Neural crest cell (in vitro differentiated cells): ENCODE results near the gene MAGOH. TPM values are rescaled to one million over a fixed set of nuclear protein-coding genes. Genes with fewer than 3 reads are reported as not detected.
A peak's percentile ranks its signal among the peaks of the same experiment; 100 is the strongest.
"Not testable (repeated sequence)": the region's sequence is repeated elsewhere in the genome, so short reads cannot be mapped to it uniquely, and the experiment has no call there.

Source experiments
- DNase-seq: peaks from one replicate; pipeline ENCODE4 v3.0.0; 2021; ENCODE audit warnings: low read depth, mixed read lengths, low spot score
- H3K27ac Mint-ChIP-seq: one replicate; pipeline ENCODE4 v1.8.0; 2021; ENCODE audit warnings: mild to moderate bottlenecking, mixed read lengths; ENCODE audit not compliant: unreplicated experiment
- H3K27me3 Mint-ChIP-seq: 2 replicates; pipeline ENCODE4 v1.8.0; 2021; ENCODE audit warnings: low read depth, mild to moderate bottlenecking, mixed read lengths
- H3K36me3 Mint-ChIP-seq: 2 replicates; pipeline ENCODE4 v1.8.0; 2021; ENCODE audit warnings: low read depth, mild to moderate bottlenecking, mixed read lengths
- H3K4me1 Mint-ChIP-seq: 2 replicates; pipeline ENCODE4 v1.8.0; 2021; ENCODE audit warnings: mixed read lengths
- H3K4me3 Mint-ChIP-seq: one replicate; pipeline ENCODE4 v1.8.0; 2021; ENCODE audit warnings: mild to moderate bottlenecking, mixed read lengths
- H3K9me3 Mint-ChIP-seq: 2 replicates; pipeline ENCODE4 v1.8.0; 2021; ENCODE audit warnings: mixed read lengths
- total RNA-seq: library from RNA; stranded (reverse); gene quantifications from 2 replicates; pipeline ENCODE4 v1.2.1, GENCODE V29; 2021
- TF ChIP-seq, protein P1 (sequence below): fragments of 200-600 bp; sonication (generic); conservative IDR thresholded peaks from 2 replicates; pipeline ENCODE4 v1.5.0; 2021; ENCODE audit warnings: antibody characterized with exemption, mild to moderate bottlenecking

Gene MAGOH
- total RNA-seq, 1 donor from 2014 or later: 76.6 TPM

DNA sequence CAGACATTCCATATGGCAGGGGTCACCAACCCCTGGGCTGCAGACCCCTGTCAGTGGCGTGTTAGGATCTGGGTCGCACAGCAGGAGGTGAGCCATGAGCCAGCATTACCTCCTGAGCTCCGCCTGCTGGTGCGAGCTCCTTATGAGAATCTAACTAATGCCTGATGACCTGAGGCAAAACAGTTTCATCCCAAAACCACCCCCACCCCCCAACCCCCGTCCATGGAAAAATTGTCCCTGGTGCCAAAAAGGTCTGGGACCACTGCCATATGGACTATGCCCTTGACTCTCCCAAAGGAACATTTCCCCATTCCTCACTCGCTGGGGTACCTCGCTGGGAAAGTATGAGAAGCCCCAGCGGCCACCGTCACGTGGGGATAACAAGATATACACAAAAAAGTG is 48.1 kb downstream of the MAGOH start:
- no peak for DNase-seq
- Mint-ChIP-seq H3K4me1 (no peaks in the 10 kb centered on the region), H3K36me3 (no peaks in the 10 kb centered on the region), H3K27me3 (peaks cover 16% of the 10 kb centered on the region), H3K4me3 (no peak overlapping the region), H3K27ac (no peak overlapping the region), H3K9me3 (no peaks in the 10 kb centered on the region)
- TF ChIP-seq, protein P1, sequence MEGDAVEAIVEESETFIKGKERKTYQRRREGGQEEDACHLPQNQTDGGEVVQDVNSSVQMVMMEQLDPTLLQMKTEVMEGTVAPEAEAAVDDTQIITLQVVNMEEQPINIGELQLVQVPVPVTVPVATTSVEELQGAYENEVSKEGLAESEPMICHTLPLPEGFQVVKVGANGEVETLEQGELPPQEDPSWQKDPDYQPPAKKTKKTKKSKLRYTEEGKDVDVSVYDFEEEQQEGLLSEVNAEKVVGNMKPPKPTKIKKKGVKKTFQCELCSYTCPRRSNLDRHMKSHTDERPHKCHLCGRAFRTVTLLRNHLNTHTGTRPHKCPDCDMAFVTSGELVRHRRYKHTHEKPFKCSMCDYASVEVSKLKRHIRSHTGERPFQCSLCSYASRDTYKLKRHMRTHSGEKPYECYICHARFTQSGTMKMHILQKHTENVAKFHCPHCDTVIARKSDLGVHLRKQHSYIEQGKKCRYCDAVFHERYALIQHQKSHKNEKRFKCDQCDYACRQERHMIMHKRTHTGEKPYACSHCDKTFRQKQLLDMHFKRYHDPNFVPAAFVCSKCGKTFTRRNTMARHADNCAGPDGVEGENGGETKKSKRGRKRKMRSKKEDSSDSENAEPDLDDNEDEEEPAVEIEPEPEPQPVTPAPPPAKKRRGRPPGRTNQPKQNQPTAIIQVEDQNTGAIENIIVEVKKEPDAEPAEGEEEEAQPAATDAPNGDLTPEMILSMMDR: no peak

DNA sequence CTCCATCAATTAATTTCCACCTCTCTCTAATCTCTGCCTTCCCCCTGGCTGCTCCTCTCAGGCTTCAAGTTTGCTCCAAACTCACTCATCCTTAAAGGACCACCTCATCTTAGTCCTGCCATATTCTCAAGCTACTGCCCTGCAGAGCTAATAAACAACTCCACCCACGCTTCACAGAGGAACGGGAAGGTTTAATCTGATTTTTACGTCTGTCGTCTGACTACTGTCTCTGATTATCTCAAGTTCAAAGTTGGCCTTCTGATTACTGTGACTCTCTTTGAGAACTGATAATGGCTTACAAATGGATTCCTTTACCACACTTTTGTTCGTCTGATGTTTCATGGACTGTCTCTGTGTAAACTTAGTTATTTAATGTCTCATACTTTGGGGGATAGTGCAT is 49.3 kb downstream of the MAGOH start:
- Mint-ChIP-seq H3K27me3 (peaks cover 16% of the 10 kb centered on the region), H3K27ac (no peak overlapping the region), H3K4me3 (no peak overlapping the region), H3K9me3 (no peaks in the 10 kb centered on the region), H3K4me1 (no peaks in the 10 kb centered on the region), H3K36me3 (no peaks in the 10 kb centered on the region)
- TF ChIP-seq, protein P1: no peak
- no peak for DNase-seq

DNA sequence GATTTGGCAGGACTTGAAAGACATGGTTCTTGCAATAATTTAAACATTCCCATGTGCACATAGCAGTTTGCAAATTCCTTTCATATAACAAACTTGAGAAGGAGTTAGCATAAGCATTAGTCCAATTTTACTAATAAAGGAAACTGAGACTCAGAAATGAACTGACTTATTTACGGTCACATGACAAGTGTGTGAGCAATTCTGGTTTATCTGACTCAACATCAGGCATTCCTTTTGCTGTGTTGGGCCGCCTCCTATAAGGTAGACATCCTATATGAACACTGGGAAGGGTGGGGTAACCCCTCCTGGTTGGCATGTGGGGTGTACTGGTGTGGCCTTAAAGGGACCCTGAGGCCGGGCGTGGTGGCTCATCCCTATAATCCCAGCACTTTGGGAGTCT is 50.2 kb downstream of the MAGOH start:
- TF ChIP-seq, protein P1: no peak
- H3K4me1 Mint-ChIP-seq: no peaks in the 10 kb centered on the region
- H3K27me3 Mint-ChIP-seq: peaks cover 16% of the 10 kb centered on the region
- no peak overlapping the region for H3K27ac Mint-ChIP-seq
- no peaks in the 10 kb centered on the region for H3K9me3 Mint-ChIP-seq
- DNase-seq: no peak
- H3K36me3 Mint-ChIP-seq: no peaks in the 10 kb centered on the region
- H3K4me3 Mint-ChIP-seq: no peak overlapping the region

DNA sequence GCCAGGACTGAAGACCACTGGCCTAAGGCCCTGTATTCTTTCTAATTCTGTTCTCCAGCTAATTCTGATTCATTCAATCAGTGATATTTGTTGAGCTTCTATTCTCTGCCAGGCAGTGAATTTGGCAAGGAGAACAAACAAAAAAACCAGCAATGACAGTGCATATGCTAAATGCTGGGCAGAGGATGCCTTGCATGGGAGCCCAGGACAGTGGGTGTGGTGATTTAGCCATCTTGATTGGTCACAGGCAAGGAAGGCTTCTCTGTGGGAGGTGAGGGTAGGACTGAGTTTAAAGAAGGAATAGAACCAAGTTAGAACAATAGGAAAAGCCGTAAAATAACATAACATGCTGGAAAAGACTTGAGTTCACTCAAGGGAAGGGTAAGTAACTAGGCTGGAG is 50.9 kb downstream of the MAGOH start:
- peaks cover 16% of the 10 kb centered on the region for H3K27me3 Mint-ChIP-seq
- TF ChIP-seq, protein P1: no peak
- no peak overlapping the region for H3K27ac Mint-ChIP-seq
- DNase-seq: no peak
- no peaks in the 10 kb centered on the region for H3K9me3 Mint-ChIP-seq
- no peak overlapping the region for H3K4me3 Mint-ChIP-seq
- H3K4me1 Mint-ChIP-seq: no peaks in the 10 kb centered on the region
- no peaks in the 10 kb centered on the region for H3K36me3 Mint-ChIP-seq

DNA sequence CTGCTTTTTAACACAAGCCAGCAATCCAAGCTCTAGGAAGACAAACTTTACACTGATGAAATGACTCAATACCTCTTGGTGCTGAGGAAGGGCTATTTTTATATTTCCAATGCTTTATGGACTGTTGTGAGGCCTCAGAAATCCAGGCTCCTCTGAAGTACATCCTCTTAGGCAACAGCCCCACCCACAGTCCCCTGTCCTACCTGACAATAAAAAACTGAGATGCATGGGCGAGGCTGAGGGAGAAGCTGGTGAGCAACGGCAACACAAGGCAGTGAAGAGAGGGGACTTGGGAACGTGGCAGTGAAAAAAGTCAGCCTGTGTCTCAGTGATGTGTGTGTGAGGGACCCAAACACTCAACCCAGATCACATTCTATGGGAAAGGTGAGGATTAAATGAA is 51.8 kb downstream of the MAGOH start:
- TF ChIP-seq, protein P1: no peak
- H3K27me3 Mint-ChIP-seq: peaks cover 16% of the 10 kb centered on the region
- no peak for DNase-seq
- no peak overlapping the region for H3K27ac Mint-ChIP-seq
- H3K36me3 Mint-ChIP-seq: no peaks in the 10 kb centered on the region
- no peaks in the 10 kb centered on the region for H3K9me3 Mint-ChIP-seq
- H3K4me3 Mint-ChIP-seq: no peak overlapping the region
- H3K4me1 Mint-ChIP-seq: no peaks in the 10 kb centered on the region

DNA sequence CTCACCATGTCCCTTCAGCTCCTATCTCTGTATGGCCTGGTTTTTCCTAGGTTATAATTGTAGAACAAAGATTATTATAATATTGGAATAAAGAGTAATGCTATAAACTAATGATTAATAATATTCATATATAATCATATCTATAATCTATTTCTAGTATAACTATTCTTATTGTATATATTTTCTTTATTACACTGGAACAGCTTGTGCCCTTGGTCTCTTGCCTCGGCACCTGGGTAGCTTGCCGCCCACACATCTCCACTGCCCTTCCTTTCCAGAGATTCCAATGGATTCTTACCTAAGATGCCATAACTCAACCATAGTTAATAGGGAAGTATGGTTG is 52.4 kb downstream of the MAGOH start:
- H3K9me3 Mint-ChIP-seq, H3K36me3 Mint-ChIP-seq, H3K4me1 Mint-ChIP-seq, H3K4me3 Mint-ChIP-seq, H3K27ac Mint-ChIP-seq, DNase-seq: not testable (repeated sequence)
- TF ChIP-seq, protein P1: peak; percentile 47
- H3K27me3 Mint-ChIP-seq: peaks cover 16% of the 10 kb centered on the region
